GM21737 (cell line): ENCODE results near the gene PAGE2B.
"Not testable (repeated sequence)": the region's sequence is repeated elsewhere in the genome, so short reads cannot be mapped to it uniquely, and the experiment has no call there.

ENCODE experiments used
- ATAC-seq: cut with Tn5 transposase; IDR thresholded peaks from one replicate; pipeline ENCODE4 v1.9.1; 2021; ENCODE audit warnings: mild to moderate bottlenecking, moderate library complexity; ENCODE audit not compliant: unreplicated experiment

PAGE2B gene, protein sequence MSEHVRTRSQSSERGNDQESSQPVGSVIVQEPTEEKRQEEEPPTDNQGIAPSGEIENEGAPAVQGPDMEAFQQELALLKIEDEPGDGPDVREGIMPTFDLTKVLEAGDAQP

DNA sequence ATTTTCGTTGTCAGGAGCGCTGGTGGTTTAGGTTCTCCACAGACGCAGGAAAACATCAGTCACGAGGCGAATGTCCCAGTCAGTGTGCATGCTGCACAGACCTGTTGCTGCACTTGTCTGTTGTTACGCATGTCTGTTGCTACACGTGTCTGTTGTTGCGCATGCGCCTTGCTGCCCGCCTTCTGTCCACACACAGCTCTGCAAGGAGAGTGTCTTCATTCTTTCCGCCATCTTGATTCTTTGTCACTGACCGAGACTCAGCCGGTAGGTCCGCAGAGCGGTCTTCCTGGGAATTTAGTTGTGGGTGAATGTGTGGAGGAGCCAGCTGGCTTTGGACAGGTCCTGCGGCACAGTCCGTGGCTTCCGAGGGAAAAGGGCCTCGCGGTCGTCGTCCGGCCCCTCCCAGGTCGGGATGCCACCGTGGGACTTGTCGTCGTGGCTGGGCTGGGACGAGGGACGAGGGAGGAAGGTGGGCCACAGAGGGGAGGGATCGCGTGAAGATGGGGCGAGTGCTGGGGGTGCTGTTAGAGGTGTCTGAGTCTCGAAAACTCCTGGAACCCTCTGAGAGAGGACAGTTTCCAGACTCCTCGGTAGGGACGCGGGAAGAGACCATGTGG is at the start of gene PAGE2B:
PAGE2B (plus strand) TSS at position 180 of the 617 bp plus-strand sequence. CDS start 1,012 bp downstream, outside the sequence.
- no peak for ATAC-seq

DNA sequence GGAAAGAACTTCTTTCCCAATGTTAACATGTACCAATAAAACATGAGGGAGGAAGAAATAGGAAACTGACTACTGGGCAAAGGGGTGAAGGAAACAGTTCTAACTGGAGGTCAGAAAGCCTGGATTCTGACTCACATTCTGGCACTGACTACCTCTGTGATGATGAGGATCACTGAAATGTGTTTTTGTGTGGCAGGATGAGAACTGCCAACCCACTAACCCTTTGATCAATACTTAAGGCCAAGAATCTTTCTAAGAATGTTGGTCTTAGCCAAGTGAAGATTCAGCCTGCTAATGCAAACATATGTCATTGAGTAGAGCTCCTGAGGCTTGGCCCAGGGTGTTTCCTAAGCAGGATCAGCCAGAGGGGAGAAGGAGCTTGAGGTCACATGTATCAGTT is 48.7 kb upstream of the PAGE2B start:
- ATAC-seq, result no peak

DNA sequence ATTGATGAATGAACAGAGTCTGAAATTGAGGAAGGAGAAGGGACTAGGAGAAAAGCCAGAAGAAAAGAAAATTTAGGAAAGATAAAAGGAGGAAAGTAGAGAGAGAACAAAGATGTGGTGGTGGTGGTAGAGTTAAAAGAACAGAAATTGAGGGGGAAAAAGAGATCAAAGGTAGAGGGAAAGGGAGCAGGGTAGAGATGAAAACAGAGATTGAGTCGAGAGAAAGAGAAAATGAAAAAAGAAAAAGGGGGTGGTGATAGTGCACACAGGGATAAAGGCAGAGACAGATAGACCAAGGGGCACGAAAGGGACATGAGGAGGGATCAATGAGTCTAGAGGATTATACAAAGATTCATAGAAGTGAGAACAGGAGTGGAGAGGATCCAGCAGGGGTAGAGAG is 48.0 kb upstream of the PAGE2B start:
- ATAC-seq, result no peak

DNA sequence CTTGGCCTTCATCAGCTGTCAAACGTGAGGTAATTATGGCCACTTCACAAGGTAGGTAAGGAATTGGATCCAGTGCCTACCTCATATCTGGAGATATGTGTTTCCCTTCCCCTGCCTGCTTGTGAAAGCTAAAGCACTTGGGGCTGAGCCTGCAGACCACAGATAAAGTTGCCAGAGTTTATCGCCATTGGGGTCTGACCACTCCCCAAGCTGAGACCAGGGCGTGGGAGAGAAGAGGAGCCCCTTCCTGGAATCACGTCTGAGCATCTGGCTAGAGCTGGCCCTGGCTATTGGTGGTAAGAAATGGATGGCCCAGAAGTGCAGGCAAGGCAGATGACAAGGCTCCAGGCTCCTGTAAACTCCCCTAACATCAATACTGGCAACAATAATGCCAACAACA is 46.8 kb upstream of the PAGE2B start:
- no peak for ATAC-seq

DNA sequence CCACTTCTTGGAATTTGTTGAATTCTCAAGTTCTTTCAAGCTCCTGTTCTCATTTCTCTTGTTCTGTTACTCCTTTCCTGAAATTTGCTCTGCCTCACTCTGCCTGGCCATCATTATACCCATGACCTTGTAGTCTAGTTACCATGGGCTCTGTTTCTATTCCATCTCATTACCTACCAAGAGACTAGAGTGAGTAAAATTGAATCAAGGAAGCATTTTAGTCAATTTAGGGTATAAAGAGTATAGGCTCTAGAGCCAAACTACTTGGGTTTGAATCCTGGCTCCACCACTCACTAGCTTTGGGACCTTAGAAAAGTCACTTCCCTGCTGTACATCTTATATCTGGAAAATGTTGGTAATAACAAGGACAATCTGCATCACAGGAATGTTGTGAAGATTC is 46.2 kb upstream of the PAGE2B start:
- ATAC-seq, result no peak

DNA sequence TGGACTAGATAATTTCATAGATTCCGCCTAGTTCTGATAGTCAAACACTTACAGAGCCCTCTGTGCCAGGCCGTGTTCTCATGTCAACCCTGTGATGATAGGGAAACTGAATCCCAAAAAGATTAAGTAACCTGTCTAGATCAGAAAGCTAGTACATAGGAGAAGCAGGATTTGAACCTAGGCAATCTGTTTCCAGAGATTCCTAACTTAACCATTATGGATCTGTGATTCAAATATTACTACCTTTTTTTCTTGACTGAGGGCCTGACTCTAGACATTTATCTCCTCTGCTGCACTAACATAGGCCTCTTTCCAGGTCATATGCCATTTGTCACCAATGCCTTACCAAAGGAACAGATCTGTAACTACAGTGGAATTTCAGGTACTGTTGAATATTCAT is 45.5 kb upstream of the PAGE2B start:
- ATAC-seq, result no peak

DNA sequence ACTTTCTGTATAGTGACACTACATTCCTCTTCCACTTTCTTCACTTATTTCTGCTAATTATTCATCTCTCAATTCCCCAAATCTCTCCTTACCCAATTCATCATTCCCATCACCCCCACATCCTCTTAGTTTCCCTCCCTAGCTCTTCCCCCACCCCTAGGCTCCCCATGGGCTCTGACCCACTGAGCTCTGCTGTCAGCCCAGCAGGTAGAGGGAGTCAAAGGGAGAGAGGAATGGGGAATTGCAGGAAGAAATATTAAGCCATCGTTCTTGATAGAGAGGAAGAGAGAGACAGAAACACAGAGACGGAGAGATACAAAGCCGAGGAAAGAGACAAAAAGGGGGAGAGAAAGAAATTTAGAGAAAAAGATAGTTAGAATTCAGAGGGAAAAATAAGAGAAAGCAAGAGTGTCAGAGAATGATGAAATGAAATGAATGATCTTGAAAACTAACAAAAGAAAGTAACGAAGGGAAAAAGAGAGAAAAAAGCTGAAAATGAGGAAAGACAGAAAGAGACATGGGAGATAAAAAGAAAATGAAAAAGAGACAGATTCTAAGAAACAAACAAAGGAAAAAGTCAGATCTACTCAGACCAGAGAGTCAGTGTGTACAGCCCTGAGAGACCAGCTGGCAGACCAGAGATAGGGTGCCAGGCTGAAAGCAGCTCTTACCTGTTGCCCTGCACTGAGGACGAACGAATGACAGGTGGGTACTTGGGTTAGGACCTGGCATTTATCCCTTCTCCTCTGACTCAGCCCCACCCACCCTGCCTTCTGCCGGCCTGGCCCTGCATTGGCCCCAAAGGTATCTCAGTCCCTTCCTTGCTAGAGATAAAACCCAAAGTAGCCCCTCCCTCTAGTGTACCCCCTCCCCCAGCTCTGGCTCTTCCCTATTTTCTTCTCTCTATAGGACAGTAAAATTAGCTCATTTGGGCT is 44.3 kb upstream of the PAGE2B start, which contains the start of gene ALAS2:
ALAS2 (minus strand) TSS at position 707 of the 935 bp plus-strand sequence. CDS start 4,977 bp downstream, outside the sequence.
- no peak for ATAC-seq

DNA sequence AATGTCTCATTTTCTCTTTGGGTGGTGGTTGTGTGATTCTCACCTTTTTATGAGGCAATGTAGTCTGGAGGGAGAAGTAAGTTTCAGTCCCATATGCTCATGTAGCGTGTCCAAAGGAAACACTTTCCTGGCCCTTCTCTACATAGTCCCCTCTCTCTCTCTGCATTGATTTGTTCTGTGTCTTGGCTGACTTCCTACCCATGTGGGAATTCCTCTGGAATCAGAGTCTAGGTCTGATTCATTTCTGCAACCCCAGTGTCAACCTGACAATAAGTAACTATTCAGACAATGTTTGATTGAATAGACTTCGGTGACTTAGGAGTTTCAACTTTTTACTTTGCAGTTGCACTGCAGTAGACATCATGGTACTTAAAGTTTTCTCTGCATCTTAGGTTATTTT is 41.4 kb upstream of the PAGE2B start:
- no peak for ATAC-seq

DNA sequence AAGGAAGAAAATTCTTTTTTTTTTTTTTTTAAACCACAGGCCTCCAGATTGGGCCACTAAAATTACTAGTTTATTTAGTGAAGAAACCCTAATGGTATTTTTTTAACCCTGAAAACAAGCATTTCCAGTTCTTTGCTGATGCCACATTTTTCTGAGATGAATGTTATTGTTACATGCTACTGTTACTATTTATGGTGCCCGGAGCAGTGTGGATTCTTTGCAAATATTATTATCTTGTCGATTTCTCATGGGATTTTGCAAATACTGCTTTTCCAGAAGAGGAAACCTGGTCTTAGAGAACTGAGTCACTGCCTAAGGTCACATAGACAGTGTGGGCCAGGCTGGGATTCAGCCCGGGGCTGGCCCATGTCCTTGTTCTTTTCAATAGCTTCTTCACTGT is 35.4 kb upstream of the PAGE2B start:
- no peak for ATAC-seq

DNA sequence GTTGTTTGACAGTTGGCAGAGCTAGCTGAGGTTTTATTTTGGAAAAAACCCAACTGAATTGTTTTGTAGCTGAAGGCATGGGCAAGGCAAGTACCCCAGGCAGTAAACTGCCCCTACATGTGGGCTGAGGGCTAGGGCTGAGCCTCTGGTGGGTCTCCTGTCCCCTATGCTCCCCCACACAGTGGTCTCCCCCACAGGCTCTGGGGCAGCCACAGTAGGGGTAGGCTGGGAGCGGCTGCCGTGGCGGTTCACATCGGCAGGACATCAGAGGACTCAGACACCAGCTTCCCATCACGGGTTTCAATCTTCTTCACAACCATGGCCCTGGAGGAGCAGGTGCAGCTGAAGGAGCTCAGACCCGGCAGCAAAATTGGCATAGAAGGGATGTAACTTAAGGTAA is 33.3 kb upstream of the PAGE2B start:
- ATAC-seq, result no peak

DNA sequence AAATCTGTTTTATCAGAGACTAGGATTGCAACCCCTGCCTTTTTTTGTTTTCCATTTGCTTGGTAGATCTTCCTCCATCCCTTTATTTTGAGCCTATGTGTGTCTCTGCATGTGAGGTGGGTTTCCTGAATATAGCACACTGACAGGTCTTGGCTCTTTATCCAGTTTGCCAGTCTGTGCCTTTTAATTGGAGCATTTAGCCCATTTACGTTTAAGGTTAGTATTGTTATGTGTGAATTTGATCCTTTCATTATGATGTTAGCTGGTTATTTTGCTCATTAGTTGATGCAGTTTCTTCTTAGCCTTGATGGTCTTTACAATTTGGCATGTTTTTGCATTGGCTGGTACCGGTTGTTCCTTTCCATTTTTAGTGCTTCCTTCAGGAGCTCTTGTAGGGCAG is 24.2 kb upstream of the PAGE2B start:
- not testable (repeated sequence) for ATAC-seq

DNA sequence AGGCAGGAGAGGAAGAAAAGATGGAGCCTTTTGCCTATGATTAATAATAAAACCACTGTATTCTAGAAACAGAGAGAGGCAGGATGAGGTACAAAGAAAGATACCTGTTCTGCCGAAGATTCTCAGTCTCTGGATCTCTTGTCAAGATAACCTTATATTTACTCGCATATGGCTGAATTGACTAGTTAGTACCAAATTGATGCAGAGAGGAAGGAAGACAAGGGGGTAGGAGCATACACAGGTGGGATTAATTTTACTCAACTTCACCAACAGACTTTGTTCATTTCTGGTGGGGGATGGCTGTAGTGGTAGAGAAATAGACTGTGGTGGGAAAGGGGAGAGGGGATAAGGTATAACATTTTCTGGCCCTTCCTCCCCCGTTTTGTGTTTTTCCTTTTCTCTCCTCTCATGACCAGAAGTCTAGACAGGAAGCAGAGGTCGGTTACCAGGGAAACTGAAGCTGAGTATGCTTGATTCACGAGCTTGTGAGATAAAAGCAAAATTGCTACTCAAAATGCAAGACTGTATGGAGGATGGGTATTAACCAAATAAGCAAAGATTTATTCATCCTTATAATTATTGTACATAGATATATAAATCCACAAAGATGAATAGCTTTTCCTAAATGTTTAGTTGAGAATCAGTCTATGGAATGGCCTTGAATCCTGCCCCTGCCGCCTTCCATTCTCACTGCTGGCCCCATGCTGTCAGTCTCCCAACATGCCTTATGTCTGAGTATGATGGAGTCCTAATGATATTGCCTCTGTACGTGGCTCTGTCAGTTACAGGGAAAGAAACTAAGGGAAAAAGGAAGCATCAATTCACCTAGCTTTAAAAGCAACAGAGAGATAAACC is 17.8 kb upstream of the PAGE2B start:
- ATAC-seq, result no peak

DNA sequence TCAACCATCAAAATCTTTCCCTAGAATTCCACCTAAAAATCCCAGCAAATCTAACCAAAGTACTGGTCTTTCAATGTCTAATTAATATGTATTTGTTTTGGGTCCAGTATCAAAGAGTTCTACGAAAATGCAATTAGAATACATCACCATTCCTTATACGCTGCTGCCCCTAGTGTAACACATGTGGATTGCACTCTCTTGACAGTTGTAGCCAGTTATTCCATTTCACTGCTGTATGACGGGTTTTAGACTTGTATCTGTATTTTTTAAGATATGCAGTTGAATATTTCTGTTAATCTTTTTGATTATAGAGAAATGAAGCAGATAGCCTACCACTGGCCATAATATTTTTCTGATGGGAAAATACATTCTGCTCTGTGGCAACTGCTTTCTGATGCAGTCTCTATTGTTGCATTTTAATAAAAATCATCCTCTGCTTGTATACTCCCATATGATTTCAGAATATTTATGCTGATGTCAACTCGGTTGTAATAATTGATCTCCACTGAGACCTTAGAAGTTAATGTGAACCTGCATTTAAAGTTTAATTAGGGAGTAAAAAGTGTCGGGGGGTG is 17.1 kb upstream of the PAGE2B start:
- ATAC-seq, result no peak

DNA sequence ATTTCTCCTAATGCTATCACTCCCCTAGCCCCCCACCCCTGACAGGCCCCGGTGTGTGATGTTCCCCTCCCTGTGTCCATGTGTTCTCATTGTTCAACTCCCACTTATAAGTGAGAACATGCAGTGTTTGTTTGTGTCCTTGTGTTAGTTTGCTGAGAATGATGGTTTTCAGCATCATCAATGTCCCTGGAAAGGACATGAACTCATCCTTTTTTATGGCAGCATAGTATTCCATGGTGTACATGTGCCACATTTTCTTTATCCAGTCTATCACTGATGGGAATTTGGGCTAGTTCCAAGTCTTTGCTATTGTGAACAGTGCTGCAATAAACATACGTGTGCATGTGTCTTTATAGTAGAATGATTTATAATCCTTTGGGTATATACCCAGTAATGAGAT is 7.7 kb upstream of the PAGE2B start:
- ATAC-seq, result not testable (repeated sequence)

DNA sequence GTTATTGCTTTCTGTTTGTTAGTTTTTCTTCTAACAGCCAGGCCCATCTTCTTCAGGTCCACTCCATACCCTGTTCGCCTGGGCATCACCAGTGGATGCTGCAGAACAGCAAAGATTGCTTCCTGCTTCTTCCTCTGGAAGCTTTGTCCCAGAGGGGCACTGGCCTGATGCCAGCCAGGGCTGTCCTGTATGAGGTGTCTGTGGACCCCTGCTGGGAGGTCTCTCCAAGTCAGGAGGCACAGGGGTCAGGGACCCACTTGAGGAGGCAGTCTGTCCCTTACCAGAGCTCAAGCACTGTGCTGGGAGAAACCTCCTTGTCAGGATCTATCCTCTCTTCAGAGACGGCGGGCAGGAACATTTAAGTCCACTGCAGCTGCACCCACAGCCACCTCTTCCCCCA is 2.5 kb upstream of the PAGE2B start:
- ATAC-seq, result no peak

DNA sequence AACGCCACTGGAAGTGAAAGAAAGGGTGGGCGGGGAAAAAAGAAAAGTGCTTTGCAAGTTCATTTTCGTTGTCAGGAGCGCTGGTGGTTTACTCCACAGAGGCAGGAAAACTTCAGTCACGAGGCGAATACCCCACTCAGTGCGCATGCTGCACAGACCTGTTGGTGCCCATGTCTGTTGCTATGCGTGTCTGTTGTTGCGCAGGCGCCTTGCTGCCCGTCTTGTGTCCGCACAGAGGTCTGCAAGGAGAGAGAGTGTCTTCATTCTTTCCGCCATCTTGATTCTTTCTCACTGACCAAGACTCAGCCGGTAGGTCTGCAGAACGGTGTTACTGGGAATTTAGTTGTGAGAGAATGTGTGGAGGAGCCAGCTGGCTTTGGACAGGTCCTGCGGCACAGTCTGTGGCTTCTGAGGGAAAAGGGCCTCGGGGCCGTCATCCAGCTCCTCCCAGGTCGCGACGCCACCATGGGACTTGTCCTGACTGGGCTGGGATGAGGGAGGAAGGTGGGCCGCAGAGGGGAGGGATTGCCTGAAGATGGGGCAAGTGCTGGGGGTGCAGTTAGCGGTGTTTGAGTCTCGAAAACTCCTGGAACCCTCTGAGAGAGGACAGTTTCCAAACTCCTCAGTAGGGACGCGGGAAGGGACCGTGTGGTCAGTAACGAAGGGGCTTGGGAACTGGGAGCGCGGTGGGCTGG is 14.1 kb downstream of the PAGE2B start, which contains the start of gene PAGE2:
PAGE2 (plus strand) TSS at position 224 of the 695 bp plus-strand sequence. CDS start 1,003 bp downstream, outside the sequence.
- ATAC-seq, result no peak

DNA sequence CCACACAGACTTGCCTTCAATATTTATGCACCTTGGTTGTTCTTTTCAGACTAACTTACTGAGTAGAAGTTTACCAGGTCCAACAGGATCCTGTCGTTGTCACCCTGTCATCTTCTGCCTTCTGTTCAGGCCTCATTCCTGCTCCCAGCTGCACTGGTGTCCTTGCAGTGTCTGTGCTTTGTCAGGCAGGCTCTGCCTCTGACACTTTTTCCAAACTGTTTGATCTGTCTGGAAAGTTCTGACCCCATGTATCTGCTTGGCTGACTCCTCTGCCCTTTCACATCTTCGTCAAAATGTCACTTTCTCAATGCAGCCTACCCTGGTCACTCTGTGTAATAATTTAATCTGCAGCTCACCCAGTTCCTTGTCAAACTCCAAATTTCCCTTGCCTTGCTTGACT is 23.9 kb downstream of the PAGE2B start:
- no peak for ATAC-seq

DNA sequence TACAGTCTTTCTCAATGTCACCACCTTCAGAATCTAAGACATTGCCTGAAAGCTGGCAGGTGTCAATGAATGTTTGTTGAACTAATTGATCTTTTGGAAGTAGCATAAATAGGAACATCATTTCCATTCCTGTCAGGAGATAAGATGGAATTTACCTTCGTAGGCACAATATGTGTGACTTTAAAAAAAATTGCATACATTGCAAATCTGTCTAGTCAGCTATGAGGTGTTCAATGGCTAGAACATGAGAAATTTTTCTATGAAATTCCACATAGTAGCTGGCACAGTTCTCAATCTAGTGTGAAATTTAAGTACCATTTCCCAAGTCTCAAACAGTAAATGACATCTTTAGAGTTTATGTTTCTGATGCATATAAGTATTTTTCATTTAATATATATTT is 24.3 kb downstream of the PAGE2B start:
- ATAC-seq, result no peak

DNA sequence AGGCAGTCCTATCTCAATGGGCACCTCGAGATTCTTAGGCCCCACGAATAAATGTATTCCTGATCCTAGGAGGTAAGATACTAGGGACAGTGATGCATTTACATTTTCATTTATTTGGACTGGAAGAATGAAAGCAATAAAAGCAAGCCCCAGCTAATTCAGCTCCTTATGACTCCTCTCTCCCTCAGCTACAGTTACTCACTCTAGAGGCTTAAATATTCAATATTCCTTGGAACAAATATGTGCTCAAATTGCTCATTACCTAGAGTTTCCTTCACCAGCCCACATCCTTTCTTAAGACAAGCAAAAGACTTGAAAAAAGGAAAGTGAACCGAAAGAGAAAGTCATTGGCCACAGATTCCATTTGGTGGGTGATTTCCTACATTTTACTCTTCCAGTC is 27.9 kb downstream of the PAGE2B start:
- no peak for ATAC-seq

DNA sequence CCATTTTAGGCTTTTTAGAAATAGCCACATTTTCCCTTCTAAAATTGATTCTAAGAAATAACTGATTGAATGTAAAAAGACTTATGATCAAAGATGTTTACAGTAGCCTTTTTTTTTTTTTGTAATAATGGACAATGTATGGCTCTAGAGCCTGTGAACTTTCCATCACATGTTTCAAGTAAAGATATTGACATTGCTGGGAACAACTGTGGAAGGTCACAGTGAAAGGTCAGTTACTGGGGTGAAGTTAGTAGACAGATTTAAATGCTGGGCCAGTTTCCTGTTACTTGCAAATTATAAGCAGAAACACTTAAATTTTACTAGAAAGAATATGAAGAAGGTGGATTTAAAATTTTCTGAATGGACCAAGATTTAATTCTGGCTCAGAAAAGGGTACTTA is 32.4 kb downstream of the PAGE2B start:
- no peak for ATAC-seq
